ENCODE measurements around the gene TRIM45.
A peak's percentile ranks its signal among the peaks of the same experiment; 100 is the strongest.
"Not testable (repeated sequence)": the region's sequence is repeated elsewhere in the genome, so short reads cannot be mapped to it uniquely, and the experiment has no call there.

The TRIM45 gene

GRCh38 chr1:117101858-117102257, 19.7 kb downstream of the TRIM45 start:
- not testable (repeated sequence) for DNase-seq (ENCODE audit: low read depth in 2 of 2)

DNA sequence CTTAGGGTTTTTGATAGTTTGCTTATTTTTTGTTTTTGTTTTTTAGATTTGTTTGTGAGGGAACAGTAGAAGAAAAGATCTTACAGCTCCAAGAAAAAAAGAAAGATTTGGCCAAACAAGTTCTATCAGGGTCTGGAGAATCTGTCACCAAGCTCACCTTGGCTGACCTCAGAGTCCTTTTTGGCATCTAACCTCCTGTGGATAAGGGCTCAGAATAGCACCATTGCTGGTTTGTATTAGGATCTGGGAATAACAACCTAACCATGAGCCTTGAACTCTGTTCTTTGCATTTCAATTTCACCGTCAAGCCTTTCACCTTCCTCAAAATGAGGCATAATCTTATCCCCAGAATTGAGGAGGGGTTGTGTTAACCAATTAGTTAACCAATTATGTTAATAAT, 20.2 kb downstream of the TRIM45 start:
- no peak for DNase-seq (ENCODE audit: low read depth in 2 of 2)

DNA sequence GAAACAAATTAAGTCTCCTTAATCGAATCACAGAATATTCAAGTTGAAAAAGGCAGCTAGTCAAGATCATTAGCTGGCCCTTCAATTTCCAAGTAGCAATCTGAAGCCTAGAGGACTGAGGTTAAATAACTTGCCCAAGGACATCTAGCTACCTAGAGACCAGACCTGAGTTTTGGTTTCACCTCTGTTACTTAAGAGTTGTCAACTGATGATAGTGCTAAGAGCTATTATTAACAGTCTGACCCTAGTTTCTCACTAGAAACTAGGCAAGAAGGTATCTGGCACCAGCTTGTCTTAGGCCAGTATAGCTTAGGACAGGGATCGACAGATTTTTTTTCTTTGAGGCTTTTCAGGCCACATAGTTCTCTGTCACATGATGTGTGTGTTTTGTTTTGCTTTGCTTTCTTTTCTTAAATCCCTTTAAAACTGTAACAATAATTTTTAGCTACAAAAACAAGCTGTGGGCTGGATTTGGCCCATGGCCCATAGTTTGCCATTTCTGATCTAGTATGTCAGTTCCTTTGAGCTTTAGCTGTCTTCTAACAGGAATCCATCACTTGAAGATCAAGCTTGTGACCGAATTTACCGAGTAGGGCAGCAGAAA, 23.2 kb downstream of the TRIM45 start:
- DNase-seq (ENCODE audit: low read depth in 2 of 2): no peak

DNA sequence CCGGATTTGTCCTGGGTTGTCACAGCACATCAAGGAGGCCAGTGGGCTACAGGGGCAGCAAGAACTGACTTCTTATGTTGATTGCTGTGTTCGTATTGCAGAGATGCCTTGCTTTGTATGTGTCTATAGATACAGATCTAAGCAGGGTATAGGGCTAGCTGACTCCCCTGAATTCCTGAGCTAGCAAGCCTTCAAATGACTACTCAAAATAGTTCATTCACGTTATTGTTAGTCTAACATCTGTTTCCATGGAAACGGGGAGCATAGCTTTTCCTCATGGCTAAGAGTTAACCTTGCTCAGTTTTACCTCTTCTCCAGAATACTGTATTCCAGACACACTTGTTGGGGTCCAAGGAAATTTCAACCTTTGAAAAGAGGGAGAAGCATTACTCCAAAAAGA, 24.1 kb downstream of the TRIM45 start:
- no peak for DNase-seq (ENCODE audit: low read depth in 2 of 2)

DNA sequence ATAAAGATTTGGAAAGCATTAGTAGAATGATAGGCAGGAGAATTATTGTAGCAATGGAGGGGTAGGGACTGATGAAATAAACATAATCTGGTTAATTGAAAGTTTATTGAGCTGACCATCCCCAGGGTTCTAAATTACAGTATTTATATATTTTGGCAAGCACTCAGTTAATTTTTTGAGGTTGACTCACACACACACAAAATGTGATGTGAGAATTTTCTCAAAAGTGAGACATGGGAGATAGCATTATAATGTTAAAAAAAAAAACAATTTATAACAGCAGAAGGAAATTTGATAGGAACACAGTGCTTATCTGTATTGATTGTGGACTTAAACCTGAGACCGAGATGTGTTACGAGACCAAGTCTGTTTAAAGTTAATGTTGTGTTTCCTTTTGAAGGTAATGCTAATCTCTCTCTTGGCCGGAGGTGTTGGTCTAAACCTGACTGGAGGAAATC, 24.6 kb downstream of the TRIM45 start:
- no peak for DNase-seq (ENCODE audit: low read depth in 2 of 2)

DNA sequence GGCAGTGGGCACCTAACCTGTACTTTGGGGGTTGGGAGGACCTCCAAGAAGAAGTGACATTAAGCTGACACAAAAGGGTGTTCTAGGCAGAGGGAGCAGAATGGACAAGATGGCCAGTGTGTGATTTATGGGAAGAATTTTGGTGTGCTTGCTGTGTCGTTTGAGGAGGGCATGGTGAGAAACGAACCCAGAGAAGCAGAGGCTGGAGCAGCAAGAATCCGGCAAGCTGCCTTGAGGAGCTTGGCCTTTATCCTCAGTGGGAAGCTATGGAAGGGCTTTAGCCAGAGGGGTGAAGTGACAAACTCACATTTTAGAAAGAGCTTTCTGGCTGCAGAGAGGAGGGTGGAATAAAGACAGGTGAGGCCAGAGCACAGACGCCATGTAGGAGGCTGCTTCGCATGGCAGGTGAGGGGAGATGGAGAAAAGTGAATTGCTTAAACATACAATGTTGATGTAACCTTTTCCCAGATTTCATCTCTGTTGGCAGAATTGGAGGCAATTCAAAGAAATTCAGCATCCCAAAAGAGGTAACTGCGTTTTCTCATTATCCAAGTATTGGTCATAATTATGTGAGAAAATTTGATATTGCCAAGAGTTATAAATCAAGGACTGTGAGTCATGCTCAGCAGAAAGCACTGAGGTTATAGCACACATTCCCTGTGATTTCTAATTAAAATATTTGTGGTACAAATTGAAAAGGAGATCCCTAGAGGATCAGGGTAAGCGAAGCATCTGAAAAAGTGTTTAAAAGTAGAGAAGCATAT, 26.5 kb downstream of the TRIM45 start:
- DNase-seq (ENCODE audit: low read depth in 2 of 2): no peak

DNA sequence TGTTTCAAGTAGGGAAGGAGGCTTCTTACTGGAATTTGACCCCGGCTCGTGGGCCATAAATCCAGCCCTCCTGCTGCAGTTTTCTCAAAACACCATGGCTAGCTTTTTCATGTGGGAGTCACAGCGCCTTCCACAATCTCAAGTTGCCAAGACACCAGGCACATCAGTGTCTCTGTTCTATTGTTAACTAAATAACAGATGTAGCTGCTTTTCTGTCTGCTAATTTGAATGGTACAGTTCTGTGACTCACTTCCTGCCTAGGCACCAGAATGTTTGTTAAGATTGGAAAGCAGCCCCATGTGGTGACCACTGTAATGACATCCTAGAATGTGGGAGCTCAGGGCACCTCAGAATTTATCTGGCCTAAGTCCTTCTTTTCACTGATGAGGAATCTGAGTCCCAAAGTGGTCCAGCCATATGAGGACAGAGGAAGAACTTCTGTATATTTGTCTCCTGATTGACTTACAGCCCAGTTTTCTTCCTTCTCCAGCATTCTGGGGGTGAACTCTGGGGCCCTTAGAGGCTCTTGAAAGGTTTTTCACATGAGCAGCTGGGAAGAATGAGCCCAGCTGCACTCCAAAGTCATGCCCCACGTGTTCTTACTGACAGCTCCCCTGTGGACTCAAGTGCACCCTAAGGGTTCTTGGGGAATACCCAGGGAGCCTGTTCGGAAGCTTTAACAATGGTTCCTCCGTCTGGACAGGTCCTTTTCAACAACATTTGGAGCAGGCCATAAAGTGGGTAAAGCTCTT, 27.5 kb downstream of the TRIM45 start:
- DNase-seq (ENCODE audit: low read depth in 2 of 2): no peak

DNA sequence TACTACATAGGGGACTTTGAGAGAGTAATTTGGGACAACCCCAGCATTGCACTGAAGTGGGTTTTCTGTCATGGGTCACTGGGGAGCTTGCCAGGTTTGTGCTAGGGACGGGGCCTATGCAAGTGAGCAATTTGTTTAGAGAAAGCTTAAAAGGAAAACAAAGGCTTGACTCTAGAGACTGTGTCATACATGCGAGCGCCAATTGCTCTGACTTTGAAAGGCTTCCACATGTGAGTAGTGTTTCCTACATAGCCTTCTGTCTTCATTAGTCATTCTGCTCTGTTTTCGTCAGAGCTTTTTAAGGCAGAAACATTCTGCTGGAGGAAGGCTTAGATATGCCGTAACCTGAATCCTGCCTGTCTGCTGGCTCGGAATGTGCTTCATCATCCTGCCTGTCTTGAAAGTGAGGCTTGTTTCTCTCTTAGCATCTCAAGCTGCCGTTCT, 28.4 kb downstream of the TRIM45 start:
- no peak for DNase-seq (ENCODE audit: low read depth in 2 of 2)

- DNase-seq (ENCODE audit: low read depth in 2 of 2): no peak
Observed at GRCh38 chr1:117092594-117092993, 29.0 kb downstream of the TRIM45 start.

DNA sequence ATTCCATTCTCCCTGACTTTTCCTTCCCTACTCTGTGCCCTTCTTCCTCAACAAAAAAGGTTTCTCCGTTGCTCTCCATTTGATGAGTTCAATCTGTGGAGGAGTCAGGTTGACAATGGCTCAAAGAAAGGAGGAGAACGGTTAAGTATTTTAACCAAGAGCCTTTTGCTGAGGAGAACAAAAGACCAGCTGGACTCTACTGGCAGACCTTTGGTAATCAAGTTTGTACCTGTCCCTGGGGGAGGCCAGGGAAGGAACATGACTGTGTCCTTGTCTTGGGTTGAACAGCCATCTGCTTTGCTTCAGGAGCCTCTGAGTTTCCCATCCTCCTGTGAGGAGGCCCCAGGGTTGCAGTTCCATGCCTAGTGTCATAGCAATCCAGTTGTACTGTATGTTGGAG, 31.6 kb downstream of the TRIM45 start:
- no peak for DNase-seq (ENCODE audit: low read depth in 2 of 2)

- DNase-seq (ENCODE audit: low read depth in 2 of 2): no peak
Observed at GRCh38 chr1:117087686-117088085, 33.9 kb downstream of the TRIM45 start.

- DNase-seq (ENCODE audit: low read depth in 2 of 2): no peak
Observed at GRCh38 chr1:117084231-117084630, 37.3 kb downstream of the TRIM45 start.

- DNase-seq (ENCODE audit: low read depth in 2 of 2): no peak
Observed at GRCh38 chr1:117079737-117080136, 41.8 kb downstream of the TRIM45 start.

DNA sequence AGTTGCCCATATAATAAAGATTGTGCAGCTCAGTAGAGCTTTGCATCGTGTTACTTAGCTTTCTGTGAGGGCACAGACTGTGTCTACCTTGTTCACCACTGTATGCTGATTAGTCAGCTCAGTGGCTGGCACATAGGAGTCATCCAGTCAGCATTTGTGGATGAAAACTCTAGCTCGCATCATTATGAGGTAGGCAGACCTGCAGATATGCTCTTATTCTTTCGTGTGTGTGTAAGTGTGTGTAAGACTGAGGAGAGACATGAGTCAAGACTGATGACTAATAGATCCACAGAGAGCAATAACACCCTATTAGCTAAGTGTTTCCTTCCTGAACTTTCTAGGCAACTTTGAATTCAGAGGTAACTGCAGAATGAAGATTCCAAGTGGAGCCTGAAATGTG, 44.3 kb downstream of the TRIM45 start:
- peak in 1 of 2 donors; percentile 31 for DNase-seq (ENCODE audit: low read depth in 2 of 2)

- DNase-seq (ENCODE audit: low read depth in 2 of 2): no peak
Observed at GRCh38 chr1:117076648-117077047, 44.9 kb downstream of the TRIM45 start.

DNA sequence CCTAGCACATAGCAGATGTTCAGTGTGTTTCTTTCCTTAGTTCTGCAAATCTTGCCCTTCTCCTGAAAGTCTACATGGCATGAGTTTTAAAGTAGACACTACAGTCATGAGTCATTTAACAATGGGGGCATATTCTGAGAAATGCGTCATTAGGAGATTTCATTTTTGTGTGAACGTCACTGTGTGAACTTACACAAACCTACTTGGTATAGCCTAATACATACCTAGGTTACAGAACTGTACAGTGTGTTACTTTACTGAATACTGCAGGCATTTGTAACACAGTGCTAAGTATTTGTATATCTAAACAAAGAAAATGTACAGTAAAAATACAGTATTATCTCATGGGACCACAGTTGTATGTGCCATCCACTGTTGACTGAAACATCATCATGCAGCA, 51.4 kb downstream of the TRIM45 start:
- DNase-seq (ENCODE audit: low read depth in 2 of 2): no peak

- no peak for DNase-seq (ENCODE audit: low read depth in 2 of 2)
Observed at GRCh38 chr1:117069220-117069844, 52.2 kb downstream of the TRIM45 start.

- no peak for DNase-seq (ENCODE audit: low read depth in 2 of 2)
Observed at GRCh38 chr1:117068580-117068979, 53.0 kb downstream of the TRIM45 start.

GRCh38 chr1:117067533-117068370, 53.8 kb downstream of the TRIM45 start:
- DNase-seq (ENCODE audit: low read depth in 2 of 2): no peak

- no peak for DNase-seq (ENCODE audit: low read depth in 2 of 2)
Observed at GRCh38 chr1:117066367-117066766, 55.2 kb downstream of the TRIM45 start.

- peak in 1 of 2 donors; percentile 29 for DNase-seq (ENCODE audit: low read depth in 2 of 2)
Observed at GRCh38 chr1:117061986-117062415, 59.5 kb downstream of the TRIM45 start.
